Vagina (tissue), 2 donors: ENCODE results near the gene TMEM132C. TPM values are rescaled to one million over a fixed set of nuclear protein-coding genes. Genes with fewer than 3 reads are reported as not detected.

Source experiments
- DNase-seq, 2 donors: peaks; one replicate each; pipeline ENCODE4 v3.0.0-alpha.2; 2017; ENCODE audit errors: extremely low spot score in 2 of 2
- H3K27ac ChIP-seq: fragments of 200-600 bp; sonication (generic); one replicate; pipeline ENCODE4 v1.5.1; 2019
- H3K27me3 ChIP-seq: fragments of 200-600 bp; sonication (generic); one replicate; pipeline ENCODE4 v1.5.1; 2019
- H3K36me3 ChIP-seq, 2 donors: fragments of 200-600 bp; sonication (generic); one replicate each; pipeline ENCODE4 v1.5.1; 2017 to 2019
- H3K4me1 ChIP-seq: fragments of 200-600 bp; sonication (generic); one replicate; pipeline ENCODE4 v1.5.1; 2019
- H3K4me3 ChIP-seq, 2 donors: fragments of 200-600 bp; sonication (generic); 1 replicate in 1 of 2; 2 replicates in 1 of 2; pipeline ENCODE4 v1.5.1; 2016 to 2019
- H3K9me3 ChIP-seq: fragments of 200-600 bp; sonication (generic); one replicate; pipeline ENCODE4 v1.5.1; 2019
- POLR2A ChIP-seq, 2 donors: fragments of 450-650 bp; IDR thresholded peaks; one replicate each; pipeline ENCODE4 v1.6.1; 2017; ENCODE audit warnings: antibody characterized with exemption in 2 of 2, mild to moderate bottlenecking in 2 of 2, moderate library complexity in 2 of 2
- POLR2AphosphoS5 ChIP-seq, 2 donors: sonication (generic); formaldehyde crosslinking; IDR thresholded peaks; one replicate each; pipeline ENCODE4 v1.9.0; 2017; ENCODE audit warnings: antibody characterized with exemption in 2 of 2, mild to moderate bottlenecking in 2 of 2, low read depth in 1 of 2; ENCODE audit not compliant: insufficient read depth in 1 of 2
- intact Hi-C: fragments of 100-400 bp; cut with DNase I; formaldehyde crosslinking; loops from one replicate; pipeline ENCODE4 v1.15.1; 2023
- total RNA-seq: library from RNA; depleted of rRNA; stranded (reverse); fragments of >200 nt; gene quantifications from one replicate; pipeline ENCODE4 v1.2.3, GENCODE V29; 2016
- TF ChIP-seq, protein P1 (sequence below), 3 experiments: fragments of 450-650 bp in 2 of 3; fragments of 200-600 bp in 1 of 3; sonication (generic) in 1 of 3; IDR thresholded peaks; one replicate each; pipeline ENCODE4 v1.5.1; 2017 to 2019; ENCODE audit warnings: antibody characterized with exemption in 3 of 3, mild to moderate bottlenecking in 2 of 3, moderate library complexity in 2 of 3

Gene TMEM132C
- total RNA-seq, 1 donor from 2014 or later = 20.6 TPM

DNA sequence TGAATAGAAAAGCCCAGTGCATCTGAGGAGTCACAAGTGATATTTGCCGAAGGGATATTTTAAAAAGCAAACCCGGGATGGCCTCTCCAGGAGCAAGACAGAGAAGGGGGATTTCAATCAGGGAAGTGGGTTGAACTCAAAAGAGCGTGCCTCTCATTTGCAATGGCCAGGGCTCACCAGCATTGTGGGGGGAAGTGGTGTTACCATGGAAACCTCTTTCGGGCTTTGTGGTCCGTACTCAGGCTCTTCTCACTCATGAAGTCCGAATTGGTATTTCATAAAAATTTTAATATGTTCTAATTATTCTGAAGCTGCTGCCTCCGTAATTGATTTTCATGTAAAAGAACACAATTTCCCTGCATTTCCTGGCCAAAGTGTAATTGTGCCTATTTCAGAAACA, 476.9 kb downstream of the TMEM132C start:
- no peak overlapping the region for H3K27ac ChIP-seq
- intact Hi-C loops = no loop called here
- no peak for TF ChIP-seq POLR2A (IDR thresholded peaks at IDR 0.05)
- TF ChIP-seq POLR2AphosphoS5 (IDR thresholded peaks at IDR 0.05; ENCODE audit: insufficient read depth in 1 of 2, low read depth in 1 of 2) = no peak
- TF ChIP-seq, protein P1, sequence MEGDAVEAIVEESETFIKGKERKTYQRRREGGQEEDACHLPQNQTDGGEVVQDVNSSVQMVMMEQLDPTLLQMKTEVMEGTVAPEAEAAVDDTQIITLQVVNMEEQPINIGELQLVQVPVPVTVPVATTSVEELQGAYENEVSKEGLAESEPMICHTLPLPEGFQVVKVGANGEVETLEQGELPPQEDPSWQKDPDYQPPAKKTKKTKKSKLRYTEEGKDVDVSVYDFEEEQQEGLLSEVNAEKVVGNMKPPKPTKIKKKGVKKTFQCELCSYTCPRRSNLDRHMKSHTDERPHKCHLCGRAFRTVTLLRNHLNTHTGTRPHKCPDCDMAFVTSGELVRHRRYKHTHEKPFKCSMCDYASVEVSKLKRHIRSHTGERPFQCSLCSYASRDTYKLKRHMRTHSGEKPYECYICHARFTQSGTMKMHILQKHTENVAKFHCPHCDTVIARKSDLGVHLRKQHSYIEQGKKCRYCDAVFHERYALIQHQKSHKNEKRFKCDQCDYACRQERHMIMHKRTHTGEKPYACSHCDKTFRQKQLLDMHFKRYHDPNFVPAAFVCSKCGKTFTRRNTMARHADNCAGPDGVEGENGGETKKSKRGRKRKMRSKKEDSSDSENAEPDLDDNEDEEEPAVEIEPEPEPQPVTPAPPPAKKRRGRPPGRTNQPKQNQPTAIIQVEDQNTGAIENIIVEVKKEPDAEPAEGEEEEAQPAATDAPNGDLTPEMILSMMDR (IDR thresholded peaks at IDR 0.05) = no peak

DNA sequence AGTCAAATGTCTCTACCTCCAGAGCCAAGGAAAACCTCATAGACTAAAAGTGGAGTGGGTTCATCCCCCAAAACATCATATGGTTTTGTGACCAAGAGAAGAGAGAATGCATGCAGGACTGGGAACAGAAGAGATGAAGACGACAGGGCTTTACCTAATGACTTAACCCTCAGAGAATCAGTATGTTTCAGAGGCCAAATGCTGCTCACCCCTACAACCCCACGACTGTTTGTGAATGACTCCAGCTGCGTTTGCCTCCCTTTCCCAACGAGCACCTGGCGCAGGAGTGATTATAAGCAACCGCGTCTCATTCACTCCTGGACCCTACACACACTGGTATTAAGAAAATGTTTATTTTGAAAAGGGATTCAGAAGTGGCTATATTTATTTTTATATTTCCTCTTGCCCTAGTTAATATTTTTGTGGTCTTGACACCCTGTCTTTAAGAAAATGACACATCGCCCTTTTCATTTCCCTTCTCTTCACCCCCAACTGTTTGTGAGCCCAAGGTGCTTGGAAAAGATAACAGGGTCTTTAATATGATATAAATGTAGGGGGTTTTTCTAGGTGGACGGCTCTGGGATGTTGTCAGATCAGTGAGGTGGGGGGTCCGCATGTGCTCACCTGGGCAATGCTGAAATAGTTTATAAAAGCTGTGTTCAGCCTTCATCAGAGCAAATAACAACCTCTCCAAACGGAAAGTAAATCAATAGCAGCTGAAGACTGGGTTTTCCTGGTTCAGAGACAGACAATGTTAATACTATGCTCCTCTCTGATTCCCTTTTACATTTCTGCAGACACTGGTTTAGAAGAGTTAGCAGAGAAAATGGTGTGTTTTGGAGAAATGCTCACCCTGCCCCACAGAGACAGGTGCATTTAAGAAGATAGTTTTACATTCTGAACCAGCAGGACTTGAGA, 479.1 kb downstream of the TMEM132C start:
- Histone ChIP-seq H3K4me3 (no peak overlapping the region), H3K4me1 (no peaks in the 10 kb centered on the region), H3K9me3 (no peaks in the 10 kb centered on the region), H3K36me3 (no peaks in the 10 kb centered on the region), H3K27me3 (no peaks in the 10 kb centered on the region), H3K27ac (no peak overlapping the region)
- intact Hi-C loops = no loop called here
- TF ChIP-seq POLR2AphosphoS5 (IDR thresholded peaks at IDR 0.05; ENCODE audit: insufficient read depth in 1 of 2, low read depth in 1 of 2) (no peak), POLR2A (IDR thresholded peaks at IDR 0.05) (no peak)
- DNase-seq = no peak

More for the DNA sequence above, 476.9 kb downstream of the TMEM132C start:
- H3K4me1 ChIP-seq = no peaks in the 10 kb centered on the region
- DNase-seq = no peak
- no peaks in the 10 kb centered on the region for H3K36me3 ChIP-seq
- H3K27me3 ChIP-seq = no peaks in the 10 kb centered on the region
- H3K9me3 ChIP-seq = no peaks in the 10 kb centered on the region
- no peak overlapping the region for H3K4me3 ChIP-seq

DNA sequence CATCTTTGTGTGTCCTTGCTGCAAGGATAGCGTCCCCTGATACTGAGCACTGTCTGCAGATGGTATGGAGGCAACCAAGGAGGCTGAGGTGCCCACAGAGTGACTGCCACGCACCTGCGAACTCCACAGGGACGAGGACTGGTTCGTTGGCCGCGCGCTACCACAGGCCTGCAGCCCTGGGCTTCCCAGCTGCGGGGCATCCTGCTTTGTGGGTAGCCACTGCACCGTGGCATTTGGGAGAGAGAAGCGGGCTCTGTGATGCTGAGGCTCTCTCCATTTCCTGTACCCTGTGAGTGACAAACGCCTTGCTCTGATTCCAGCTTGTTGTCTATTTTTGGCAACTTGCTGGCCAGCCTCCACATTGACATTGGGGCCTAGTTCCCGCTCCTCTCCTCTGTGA, 480.5 kb downstream of the TMEM132C start:
- Histone ChIP-seq H3K4me3 (no peak overlapping the region), H3K36me3 (no peaks in the 10 kb centered on the region), H3K4me1 (no peaks in the 10 kb centered on the region), H3K27me3 (no peaks in the 10 kb centered on the region), H3K27ac (no peak overlapping the region), H3K9me3 (no peaks in the 10 kb centered on the region)
- DNase-seq = no peak
- TF ChIP-seq POLR2A (IDR thresholded peaks at IDR 0.05) (no peak), POLR2AphosphoS5 (IDR thresholded peaks at IDR 0.05; ENCODE audit: insufficient read depth in 1 of 2, low read depth in 1 of 2) (no peak)
- TF ChIP-seq, protein P1 (IDR thresholded peaks at IDR 0.05) = no peak
- intact Hi-C loops = no loop called here

DNA sequence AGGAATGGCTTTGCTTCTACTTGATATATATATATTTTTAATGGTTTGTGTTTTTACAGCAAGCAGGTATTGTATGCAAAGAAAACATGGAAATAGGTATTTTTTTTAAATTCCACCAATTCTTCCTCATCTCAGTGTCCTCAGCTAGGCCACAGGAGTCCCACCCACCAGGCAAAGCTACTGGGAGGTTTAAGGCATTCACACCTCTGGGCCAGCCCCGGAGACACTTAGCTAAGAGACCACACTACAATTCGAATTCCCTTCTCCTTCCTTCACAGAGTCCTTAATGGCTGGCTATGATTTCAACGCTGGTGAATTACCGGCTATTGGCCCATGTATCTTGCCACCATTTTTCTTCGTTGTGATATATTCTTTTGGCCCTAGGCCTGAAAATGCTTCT, 485.4 kb downstream of the TMEM132C start:
- Histone ChIP-seq H3K36me3 (no peaks in the 10 kb centered on the region), H3K4me1 (no peaks in the 10 kb centered on the region), H3K27ac (no peak overlapping the region), H3K9me3 (no peaks in the 10 kb centered on the region), H3K4me3 (no peak overlapping the region), H3K27me3 (no peaks in the 10 kb centered on the region)
- TF ChIP-seq POLR2A (IDR thresholded peaks at IDR 0.05) = no peak
- TF ChIP-seq, protein P1 (IDR thresholded peaks at IDR 0.05) = no peak
- TF ChIP-seq POLR2AphosphoS5 (IDR thresholded peaks at IDR 0.05; ENCODE audit: insufficient read depth in 1 of 2, low read depth in 1 of 2) = no peak
- no peak for DNase-seq
- intact Hi-C loops = no loop called here

DNA sequence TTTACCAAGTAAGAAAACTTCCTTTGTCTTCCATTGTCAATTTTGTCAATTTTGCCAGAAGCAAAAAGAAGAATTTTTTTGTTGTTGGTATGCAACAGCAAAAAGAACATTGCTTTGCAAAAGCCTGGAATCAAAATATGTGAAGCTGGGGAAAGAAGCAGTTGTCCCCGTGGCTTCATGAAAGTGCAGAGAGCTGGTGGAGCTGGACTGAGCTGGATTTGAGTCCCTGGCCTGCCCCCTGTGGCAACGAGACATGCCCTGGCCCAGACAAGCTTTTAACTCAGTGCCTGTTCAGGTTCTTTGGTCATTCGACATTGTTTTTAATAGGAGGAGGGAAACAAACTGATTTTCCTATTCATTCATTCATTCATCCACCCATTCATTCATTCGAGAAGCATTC, 486.5 kb downstream of the TMEM132C start:
- TF ChIP-seq POLR2AphosphoS5 (IDR thresholded peaks at IDR 0.05; ENCODE audit: insufficient read depth in 1 of 2, low read depth in 1 of 2) (no peak), POLR2A (IDR thresholded peaks at IDR 0.05) (no peak)
- TF ChIP-seq, protein P1 (IDR thresholded peaks at IDR 0.05) = no peak
- intact Hi-C loops = no loop called here
- H3K27ac ChIP-seq = no peak overlapping the region
- no peaks in the 10 kb centered on the region for H3K4me1 ChIP-seq
- no peaks in the 10 kb centered on the region for H3K27me3 ChIP-seq
- no peak for DNase-seq
- H3K4me3 ChIP-seq = no peak overlapping the region
- no peaks in the 10 kb centered on the region for H3K36me3 ChIP-seq
- no peaks in the 10 kb centered on the region for H3K9me3 ChIP-seq
